Activated CD8-positive, alpha-beta memory T cell treated with anti-CD3 and anti-CD28 coated beads, Interleukin-2, amount 10 ng/mL, durations not matched to agents 7 days and 5 days (primary cell): Measurements from ENCODE around the gene KIAA1549. TPM values are rescaled to one million over a fixed set of nuclear protein-coding genes. Genes with fewer than 3 reads are reported as not detected.

Experiments used
- ATAC-seq: fragments of 150-1000 bp; cut with Tn5 transposase; one replicate; pipeline ENCODE4 v1.10.0; 2021; ENCODE audit warnings: moderate library complexity
- CTCF ChIA-PET: fragments of 350-600 bp; sonication (Branson Sonifier 250); formaldehyde crosslinking; loops from one replicate; lab custom pipeline; 2021; ENCODE audit warnings: antibody characterized with exemption; lab: Charles Lee
- DNase-seq: peaks from one replicate; pipeline ENCODE4 v3.0.0-alpha.2; 2020
- H3K27ac Mint-ChIP-seq: one replicate; pipeline ENCODE4 v1.8.0; 2021; ENCODE audit warnings: mild to moderate bottlenecking, mixed read lengths
- H3K27me3 Mint-ChIP-seq: one replicate; pipeline ENCODE4 v1.8.0; 2021; ENCODE audit warnings: mixed read lengths
- H3K36me3 Mint-ChIP-seq: one replicate; pipeline ENCODE4 v1.8.0; 2021; ENCODE audit warnings: mild to moderate bottlenecking, mixed read lengths
- H3K4me1 Mint-ChIP-seq: one replicate; pipeline ENCODE4 v1.8.0; 2021; ENCODE audit warnings: mixed read lengths
- H3K4me3 Mint-ChIP-seq: one replicate; pipeline ENCODE4 v1.8.0; 2021; ENCODE audit warnings: mild to moderate bottlenecking, moderate library complexity, mixed read lengths
- H3K9me3 Mint-ChIP-seq: one replicate; pipeline ENCODE4 v1.8.0; 2022; ENCODE audit warnings: low read depth, mixed read lengths
- total RNA-seq, 2 experiments: library from RNA; stranded (reverse); gene quantifications; one replicate each; pipeline ENCODE4 v1.2.3, GENCODE V29; 2021

KIAA1549 gene
- total RNA-seq, 2 experiments from 2014 or later = 0.61 to 1.1 TPM

DNA sequence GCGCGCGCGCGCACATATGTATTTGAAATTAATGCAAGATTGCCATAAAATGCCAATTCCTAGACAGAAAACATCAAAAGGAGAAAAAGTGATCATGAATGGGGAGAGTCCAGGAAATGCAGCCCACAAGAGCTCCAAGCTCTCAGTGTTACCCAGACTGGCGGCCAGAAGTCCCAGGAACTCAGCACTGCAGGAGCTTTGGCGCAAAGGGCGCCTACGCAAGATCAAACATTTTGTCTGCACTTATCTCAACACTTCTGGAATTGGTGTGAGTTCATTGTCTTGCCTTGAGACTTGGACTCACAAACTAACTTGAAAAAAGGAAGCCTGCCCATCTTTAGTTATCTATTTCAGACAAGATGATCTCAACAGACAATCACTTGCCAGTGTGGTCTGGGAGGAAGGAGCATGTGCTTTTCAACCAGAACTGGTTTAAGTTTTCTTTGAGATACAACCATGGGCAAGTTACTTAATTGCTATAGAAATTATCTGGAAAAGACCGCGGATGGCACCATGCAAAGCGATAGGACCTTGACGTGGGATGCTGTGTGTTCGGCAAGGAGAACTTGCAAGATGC, 77.2 kb downstream of the KIAA1549 start:
- H3K27ac Mint-ChIP-seq = no peak overlapping the region
- peaks cover 33% of the 10 kb centered on the region for H3K27me3 Mint-ChIP-seq
- no peaks in the 10 kb centered on the region for H3K36me3 Mint-ChIP-seq
- H3K9me3 Mint-ChIP-seq = no peaks in the 10 kb centered on the region
- H3K4me1 Mint-ChIP-seq = peaks cover 30% of the 10 kb centered on the region
- CTCF ChIA-PET = interaction anchor here (2.3 kb wide), 1 partner anchor 18 kb away, joined by 18 read pairs; no protein-coding TSS in a partner anchor
- peak; percentile 17 for ATAC-seq
- no peak for DNase-seq
- peak overlapping the region; percentile 40 for H3K4me3 Mint-ChIP-seq

DNA sequence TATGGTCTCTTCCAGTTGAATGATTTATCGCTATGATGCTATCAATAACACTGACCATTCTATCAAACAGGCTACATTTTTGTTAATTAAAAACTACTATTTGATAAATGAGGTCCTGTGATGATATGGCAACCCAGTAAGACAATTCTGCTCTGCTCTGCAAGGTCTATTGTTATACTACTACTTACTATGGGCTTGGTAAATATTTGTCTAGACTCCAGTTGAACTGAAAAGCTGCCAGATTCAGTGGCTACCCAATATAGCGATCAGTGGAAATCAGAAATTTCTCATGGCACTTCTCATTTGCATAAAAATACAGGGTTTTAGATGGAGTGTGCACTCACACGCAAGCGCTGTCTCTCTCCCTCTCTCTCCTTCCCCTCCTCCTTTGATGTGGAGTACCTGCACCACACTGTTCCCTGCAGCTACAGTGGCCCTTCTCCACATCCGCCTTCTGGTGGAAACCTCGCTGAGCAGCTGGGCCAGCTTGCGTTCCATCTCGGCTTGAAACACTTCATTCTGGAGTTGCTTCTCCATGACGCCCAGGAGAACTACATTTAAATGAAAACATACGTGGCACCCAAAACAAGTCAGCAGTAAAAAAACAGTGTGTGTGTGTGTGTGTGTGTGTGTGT, 77.9 kb downstream of the KIAA1549 start:
- CTCF ChIA-PET = interaction anchor here (0.7 to 2.3 kb wide), 4 partner anchors 17 to 1152 kb away, joined by 3 to 18 read pairs (median 3); no protein-coding TSS in a partner anchor
- Mint-ChIP-seq H3K4me3 (peak overlapping the region; percentile 40), H3K9me3 (no peaks in the 10 kb centered on the region), H3K4me1 (peaks cover 36% of the 10 kb centered on the region), H3K27ac (peak overlapping the region; percentile 60), H3K27me3 (peaks cover 32% of the 10 kb centered on the region), H3K36me3 (no peaks in the 10 kb centered on the region)
- DNase-seq (peak; percentile 85), ATAC-seq (peak; percentile 94)

DNA sequence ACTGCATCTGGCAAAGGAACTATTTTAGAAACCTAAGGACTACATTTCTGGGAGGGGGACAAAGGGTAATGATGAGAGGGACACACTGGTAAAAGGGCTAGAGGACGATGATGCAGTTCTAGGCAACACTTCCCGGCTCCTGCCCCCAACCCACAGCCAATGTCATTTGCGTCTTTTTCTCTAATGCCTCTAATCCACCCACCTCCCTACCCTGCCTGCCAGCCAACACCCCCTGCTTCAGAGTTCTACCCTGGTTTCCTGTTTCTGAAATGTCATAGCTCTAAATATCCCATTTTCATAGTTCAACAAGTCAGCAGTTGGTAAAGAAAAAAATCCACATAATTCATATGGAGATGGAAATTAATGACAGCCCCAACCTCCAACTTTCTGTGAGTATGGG, 79.0 kb downstream of the KIAA1549 start:
- H3K4me3 Mint-ChIP-seq = no peak overlapping the region
- no peak for DNase-seq
- CTCF ChIA-PET = interaction anchor here (1.5 to 2.3 kb wide), 2 partner anchors 16 to 173 kb away, joined by 3 to 18 read pairs; no protein-coding TSS in a partner anchor
- no peaks in the 10 kb centered on the region for H3K9me3 Mint-ChIP-seq
- H3K4me1 Mint-ChIP-seq = peaks cover 42% of the 10 kb centered on the region
- no peak overlapping the region for H3K27ac Mint-ChIP-seq
- H3K27me3 Mint-ChIP-seq = peaks cover 26% of the 10 kb centered on the region
- ATAC-seq = no peak
- H3K36me3 Mint-ChIP-seq = no peaks in the 10 kb centered on the region

DNA sequence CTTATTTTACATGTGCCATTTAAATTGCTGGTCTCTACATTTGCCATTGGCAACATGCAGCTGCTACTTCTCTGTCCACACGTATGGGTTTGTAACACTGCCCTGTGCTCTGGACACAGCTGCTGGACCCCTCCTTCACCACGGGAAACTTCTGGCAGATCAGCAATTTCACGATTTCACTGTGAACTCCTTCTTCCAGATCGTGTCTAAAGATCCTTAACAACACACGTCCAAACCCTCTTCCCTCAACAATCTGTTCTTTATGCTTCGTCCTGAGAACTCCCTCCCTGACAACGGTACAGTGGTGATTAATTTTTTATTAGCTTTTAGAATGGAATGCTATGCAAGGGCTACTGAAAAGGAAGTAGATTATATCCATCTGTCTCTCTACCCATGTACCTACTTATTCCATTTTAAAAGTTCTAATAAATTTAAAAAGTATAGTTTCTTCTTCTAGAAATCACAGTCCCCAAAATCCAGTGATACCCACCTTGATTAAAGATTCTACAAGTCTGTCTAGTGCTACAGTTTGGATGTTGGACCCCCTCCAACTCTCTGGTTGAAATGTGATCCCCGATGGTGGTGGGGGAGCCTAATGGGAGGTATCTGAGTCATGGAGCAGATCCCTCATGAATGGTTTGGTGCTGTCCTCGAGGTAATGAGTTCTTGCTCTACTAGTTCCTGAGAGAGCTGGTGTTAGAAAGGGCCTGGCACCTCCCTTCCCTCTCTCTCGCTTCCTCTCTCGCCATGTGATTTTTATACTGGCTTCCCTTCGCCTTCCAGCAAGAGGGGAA, 81.0 kb downstream of the KIAA1549 start:
- H3K27ac Mint-ChIP-seq = peak overlapping the region; percentile 16
- H3K4me3 Mint-ChIP-seq = no peak overlapping the region
- DNase-seq (no peak), ATAC-seq (no peak)
- H3K4me1 Mint-ChIP-seq = peaks cover 42% of the 10 kb centered on the region
- peaks cover 25% of the 10 kb centered on the region for H3K27me3 Mint-ChIP-seq
- H3K9me3 Mint-ChIP-seq = no peaks in the 10 kb centered on the region
- CTCF ChIA-PET = interaction anchor here (0.6 to 2.8 kb wide), 2 partner anchors 14 to 506 kb away, joined by 3 to 22 read pairs; no protein-coding TSS in a partner anchor
- H3K36me3 Mint-ChIP-seq = no peaks in the 10 kb centered on the region

DNA sequence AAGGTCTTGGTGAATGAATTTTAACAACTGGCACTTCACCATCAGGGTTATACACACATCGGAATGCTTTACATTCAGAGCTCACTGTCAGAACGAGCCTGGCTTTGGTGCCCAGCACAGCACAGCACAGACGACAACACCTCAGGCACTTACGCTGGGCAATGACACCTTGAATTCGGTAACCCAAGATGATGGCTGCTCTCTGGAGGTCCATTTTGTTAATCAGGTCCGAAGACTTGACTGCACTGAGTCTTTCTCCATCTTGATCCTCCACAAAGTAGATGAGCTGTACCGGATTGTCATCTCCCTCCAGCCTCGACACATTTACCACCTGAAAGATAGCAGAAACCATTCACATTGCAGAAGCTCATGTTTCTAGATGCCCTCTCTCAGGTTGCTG, 82.4 kb downstream of the KIAA1549 start:
- Mint-ChIP-seq H3K27ac (no peak overlapping the region), H3K4me3 (no peak overlapping the region), H3K36me3 (no peaks in the 10 kb centered on the region), H3K27me3 (peaks cover 27% of the 10 kb centered on the region), H3K4me1 (peaks cover 36% of the 10 kb centered on the region), H3K9me3 (no peaks in the 10 kb centered on the region)
- ATAC-seq = no peak
- CTCF ChIA-PET = interaction anchor here (1.0 to 2.8 kb wide), 2 partner anchors 12 to 118 kb away, joined by 4 to 22 read pairs; no protein-coding TSS in a partner anchor
- DNase-seq = no peak

DNA sequence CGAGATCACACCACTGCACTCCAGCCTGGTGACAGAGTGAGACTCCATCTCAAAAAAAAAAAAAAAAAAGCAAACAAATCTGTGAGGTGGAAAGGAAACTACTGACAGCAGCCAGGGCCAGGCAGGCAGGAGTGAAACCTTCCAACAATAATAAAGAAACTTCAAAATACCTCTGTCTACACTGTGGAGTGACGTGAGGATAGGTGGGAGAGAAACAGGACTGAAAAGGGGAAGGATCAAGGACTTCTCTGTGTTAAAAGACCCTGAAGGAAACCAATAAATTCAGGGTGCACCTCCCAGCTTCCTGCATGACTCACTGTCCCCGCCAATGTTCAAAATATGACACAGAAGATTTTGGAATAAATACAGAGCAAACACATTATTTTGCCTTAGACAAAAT, 82.9 kb downstream of the KIAA1549 start:
- Mint-ChIP-seq H3K27ac (peak overlapping the region; percentile 76), H3K27me3 (peaks cover 25% of the 10 kb centered on the region)
- DNase-seq = no peak

DNA sequence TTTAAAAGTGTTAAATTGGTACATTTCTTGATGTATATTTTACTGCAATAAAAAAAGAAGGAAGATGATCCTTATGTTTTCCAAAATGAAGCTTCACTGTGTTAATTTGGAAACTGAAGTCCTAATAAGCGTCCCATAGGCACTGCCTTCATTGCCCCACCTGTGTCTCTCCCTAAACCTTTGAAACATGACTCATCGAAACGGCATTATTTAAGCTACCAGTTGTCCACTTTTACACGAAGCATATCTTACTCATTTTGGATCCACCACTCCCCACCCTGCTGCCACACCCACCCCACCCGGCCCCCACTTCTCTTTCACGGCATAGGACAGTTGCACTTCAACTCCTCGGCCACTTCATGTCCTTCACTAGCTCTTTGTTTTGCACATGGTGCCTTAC, 85.5 kb downstream of the KIAA1549 start:
- no peak for ATAC-seq
- CTCF ChIA-PET = interaction anchor here (1.3 to 3.0 kb wide), 2 partner anchors 9 to 11 kb away, joined by 4 to 33 read pairs; no protein-coding TSS in a partner anchor
- peaks cover 13% of the 10 kb centered on the region for H3K27me3 Mint-ChIP-seq
- no peaks in the 10 kb centered on the region for H3K36me3 Mint-ChIP-seq
- no peak overlapping the region for H3K4me3 Mint-ChIP-seq
- H3K27ac Mint-ChIP-seq = no peak overlapping the region
- H3K9me3 Mint-ChIP-seq = no peaks in the 10 kb centered on the region
- DNase-seq = no peak
- H3K4me1 Mint-ChIP-seq = peaks cover 18% of the 10 kb centered on the region

More for the DNA sequence above, 82.9 kb downstream of the KIAA1549 start:
- Mint-ChIP-seq H3K4me3 (no peak overlapping the region), H3K36me3 (no peaks in the 10 kb centered on the region), H3K4me1 (peaks cover 30% of the 10 kb centered on the region), H3K9me3 (no peaks in the 10 kb centered on the region)
- peak; percentile 68 for ATAC-seq
- CTCF ChIA-PET = interaction anchor here (0.7 to 2.8 kb wide), 2 partner anchors 12 to 101 kb away, joined by 3 to 22 read pairs; no protein-coding TSS in a partner anchor

DNA sequence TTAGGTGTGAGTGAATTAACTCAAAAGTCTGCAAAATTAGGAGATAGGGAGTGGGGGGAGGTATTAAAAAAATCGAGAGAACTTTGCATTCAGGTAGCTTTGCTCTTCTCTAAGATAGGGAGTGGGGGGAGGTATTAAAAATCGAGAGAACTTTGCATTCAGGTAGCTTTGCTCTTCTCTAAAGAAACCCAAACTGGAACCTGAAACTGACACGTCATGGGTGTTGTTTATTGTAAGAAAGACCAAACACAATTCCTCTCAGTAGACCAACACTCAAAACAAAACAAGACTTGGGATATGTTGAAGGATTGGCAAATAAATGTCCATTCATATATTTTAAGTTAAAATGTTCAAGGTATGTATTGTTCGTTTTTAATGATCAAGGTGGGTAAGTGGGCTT, 87.9 kb downstream of the KIAA1549 start:
- H3K36me3 Mint-ChIP-seq = no peaks in the 10 kb centered on the region
- no peaks in the 10 kb centered on the region for H3K9me3 Mint-ChIP-seq
- no peak for DNase-seq
- H3K4me1 Mint-ChIP-seq = peaks cover 5% of the 10 kb centered on the region
- no peak overlapping the region for H3K27ac Mint-ChIP-seq
- H3K27me3 Mint-ChIP-seq = peaks cover 8% of the 10 kb centered on the region
- ATAC-seq = no peak
- CTCF ChIA-PET = no interaction called here
- H3K4me3 Mint-ChIP-seq = no peak overlapping the region

DNA sequence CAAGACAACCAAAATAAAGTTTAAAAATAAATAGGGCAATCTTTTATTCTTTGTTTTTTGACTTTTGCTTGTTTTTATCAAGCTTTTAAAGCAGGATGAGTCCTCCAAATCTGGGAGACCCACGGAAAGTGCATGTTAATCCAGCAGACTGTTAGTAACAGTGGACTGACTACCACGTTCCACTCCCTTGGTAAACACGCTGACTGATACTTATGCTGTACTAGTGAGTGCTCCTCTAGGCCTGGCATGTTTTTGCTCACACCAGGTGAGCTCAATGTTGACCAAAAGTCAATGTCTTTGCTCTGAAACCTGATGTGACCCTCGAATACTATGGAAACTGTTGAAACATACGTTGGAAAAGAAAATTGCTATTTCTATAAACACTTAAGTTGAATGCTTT, 88.4 kb downstream of the KIAA1549 start:
- Mint-ChIP-seq H3K27me3 (peaks cover 8% of the 10 kb centered on the region), H3K9me3 (no peaks in the 10 kb centered on the region), H3K27ac (no peak overlapping the region), H3K36me3 (no peaks in the 10 kb centered on the region), H3K4me3 (no peak overlapping the region), H3K4me1 (peaks cover 3% of the 10 kb centered on the region)
- DNase-seq = no peak
- CTCF ChIA-PET = no interaction called here
- ATAC-seq = no peak

DNA sequence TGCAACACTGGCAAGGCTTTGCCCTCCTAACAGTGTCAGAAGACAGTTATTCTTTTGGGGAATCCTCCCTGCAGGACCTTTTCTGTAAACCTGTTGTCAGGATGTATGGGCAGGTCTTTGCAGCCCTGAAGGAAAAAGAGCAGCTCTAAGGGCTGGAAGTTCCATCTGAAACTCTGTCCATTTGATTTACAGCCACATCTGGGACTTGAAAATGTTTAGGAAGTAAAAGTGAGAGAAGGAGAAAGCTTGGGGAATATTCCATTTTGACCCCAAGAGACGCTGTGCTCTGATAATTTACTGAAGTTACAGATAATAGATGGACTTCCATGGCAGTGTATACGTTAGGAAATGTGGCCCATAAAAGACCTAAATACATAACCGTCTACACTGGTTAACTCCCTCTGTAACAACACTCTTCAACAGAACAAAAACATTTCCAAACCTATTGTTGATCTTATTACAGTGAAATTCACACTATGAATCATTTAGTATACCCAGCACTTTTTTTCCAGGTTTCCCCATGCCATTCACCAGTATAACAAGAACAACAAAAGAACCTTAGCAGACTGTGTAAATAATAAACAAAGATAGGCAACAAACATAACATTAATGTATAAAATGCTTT, 89.1 kb downstream of the KIAA1549 start:
- Mint-ChIP-seq H3K36me3 (no peaks in the 10 kb centered on the region), H3K27ac (no peak overlapping the region), H3K27me3 (peaks cover 8% of the 10 kb centered on the region), H3K9me3 (no peaks in the 10 kb centered on the region), H3K4me1 (peaks cover 8% of the 10 kb centered on the region), H3K4me3 (no peak overlapping the region)
- no peak for DNase-seq
- CTCF ChIA-PET = interaction anchor here (0.7 to 1.2 kb wide), 2 partner anchors 19 to 125 kb away, joined by 3 to 4 read pairs; no protein-coding TSS in a partner anchor
- no peak for ATAC-seq

DNA sequence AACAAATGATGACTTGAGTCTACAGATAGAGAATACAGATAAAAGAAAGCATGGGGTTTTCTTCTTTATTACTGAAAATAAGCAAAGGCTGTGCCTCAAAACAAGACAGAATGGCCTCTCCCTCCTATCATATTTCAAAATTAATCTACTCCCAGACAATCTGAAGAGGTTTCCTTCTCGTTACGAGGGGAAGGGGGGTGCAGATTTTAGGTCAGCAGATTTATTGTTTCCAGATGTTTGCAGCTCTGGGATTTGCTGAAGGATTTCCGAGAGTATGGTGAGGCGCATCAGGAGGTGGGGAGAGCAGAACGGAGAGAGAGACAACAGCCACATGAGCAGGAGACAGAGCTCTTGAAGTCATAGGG, 89.8 kb downstream of the KIAA1549 start:
- peaks cover 8% of the 10 kb centered on the region for H3K27me3 Mint-ChIP-seq
- no peaks in the 10 kb centered on the region for H3K36me3 Mint-ChIP-seq
- H3K4me1 Mint-ChIP-seq = peaks cover 10% of the 10 kb centered on the region
- CTCF ChIA-PET = interaction anchor here (1.2 kb wide), 1 partner anchor 18 kb away, joined by 4 read pairs; no protein-coding TSS in a partner anchor
- no peak for ATAC-seq
- H3K9me3 Mint-ChIP-seq = no peaks in the 10 kb centered on the region
- no peak for DNase-seq
- no peak overlapping the region for H3K27ac Mint-ChIP-seq
- H3K4me3 Mint-ChIP-seq = no peak overlapping the region

DNA sequence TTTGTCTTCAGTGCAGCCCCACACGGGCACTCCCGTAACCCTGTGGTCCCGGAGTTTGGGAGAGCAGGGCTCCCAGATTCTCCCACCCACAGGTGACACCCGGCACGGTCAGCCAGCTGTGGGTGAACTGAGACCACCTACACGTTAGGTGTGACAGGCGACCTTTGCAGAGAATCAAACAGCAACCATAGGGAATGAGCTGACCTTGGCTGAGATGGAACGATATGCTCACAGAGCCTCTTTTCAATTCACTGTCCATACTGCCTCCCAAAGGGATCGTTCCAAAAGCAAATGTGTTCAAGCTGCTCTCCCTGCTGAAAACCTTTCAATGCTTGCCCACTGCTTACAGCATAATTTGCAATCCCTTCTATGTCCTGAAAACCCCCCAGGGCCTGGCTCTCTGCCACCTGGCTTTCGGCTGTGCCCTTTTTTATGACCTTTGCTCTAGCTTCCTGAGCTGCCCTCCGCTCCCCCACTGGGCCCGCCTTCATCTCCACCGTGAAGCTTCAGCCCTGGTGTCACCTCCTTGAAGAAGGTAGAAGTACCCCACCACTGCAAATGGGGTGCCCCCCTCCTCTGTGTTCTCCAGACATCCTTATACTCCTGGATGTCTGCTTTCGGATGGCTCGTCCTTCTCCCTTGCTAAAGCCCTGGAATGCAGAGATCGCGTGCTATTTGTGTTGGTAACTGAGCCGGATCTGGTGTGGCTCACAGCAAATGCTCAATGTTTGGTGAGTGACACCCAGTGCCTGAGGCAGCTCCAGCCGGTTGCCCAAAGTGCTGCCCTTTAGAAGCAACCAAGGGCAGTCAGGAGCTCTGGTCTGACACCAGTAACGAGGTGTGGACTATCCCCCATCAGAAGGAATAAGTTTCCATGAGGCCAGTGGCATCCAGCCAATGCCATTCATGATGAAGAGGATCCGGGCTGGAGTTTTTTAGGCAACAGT, 90.4 kb downstream of the KIAA1549 start:
- Mint-ChIP-seq H3K36me3 (no peaks in the 10 kb centered on the region), H3K4me1 (peaks cover 15% of the 10 kb centered on the region), H3K27me3 (peaks cover 4% of the 10 kb centered on the region), H3K9me3 (no peaks in the 10 kb centered on the region), H3K27ac (no peak overlapping the region), H3K4me3 (no peak overlapping the region)
- CTCF ChIA-PET = interaction anchor here (1.2 kb wide), 1 partner anchor 18 kb away, joined by 4 read pairs; no protein-coding TSS in a partner anchor
- DNase-seq = no peak
- ATAC-seq = no peak
